ENCODE results near the gene SOX6. TPM values are rescaled to one million over a fixed set of nuclear protein-coding genes. Genes with fewer than 3 reads are reported as not detected.

The SOX6 gene
- polyA plus RNA-seq, 1 donor (not counting 4 experiments of a cell fraction or from before 2014, with no cell fraction given) = 6.0 TPM

- H3K4me2 ChIP-seq (ENCODE audit: control insufficient read depth, extremely low read depth, insufficient read depth, low read depth, low read length) = no peak overlapping the region
- H3K27me3 ChIP-seq (ENCODE audit: control insufficient read depth, extremely low read depth, insufficient read depth, low read length) = no peaks in the 10 kb centered on the region
- no peak overlapping the region for H3K27ac ChIP-seq (ENCODE audit: control insufficient read depth, insufficient read depth, low read length)
- no peaks in the 10 kb centered on the region for H3K9me1 ChIP-seq (ENCODE audit: control insufficient read depth, extremely low read depth, insufficient read depth, low read length)
- H3K4me3 ChIP-seq (ENCODE audit: control insufficient read depth in 2 of 3, extremely low read depth in 1 of 3, insufficient read depth in 2 of 3, low read depth in 1 of 3, low read length in 3 of 3) = no peak overlapping the region
- H4K20me1 ChIP-seq (ENCODE audit: control insufficient read depth, extremely low read depth, insufficient read depth, low read length) = no peaks in the 10 kb centered on the region
- DNase-seq (ENCODE audit: low read depth, low spot score) (no peak), FAIRE-seq (no peak)
- dilution Hi-C loops (cut with MboI; ENCODE audit: extremely low pct_ligation_motif_present, low sequenced_read_pairs) = no loop called here
- H3K9me3 ChIP-seq (ENCODE audit: control insufficient read depth, low read depth, low read length) = no peaks in the 10 kb centered on the region
- no peaks in the 10 kb centered on the region for H3K36me3 ChIP-seq (ENCODE audit: control insufficient read depth in 2 of 2, extremely low read depth in 1 of 2, insufficient read depth in 2 of 2, low read length in 2 of 2)
- H2AFZ ChIP-seq (ENCODE audit: control insufficient read depth, low read length) = no peak overlapping the region
- H3K4me1 ChIP-seq (ENCODE audit: control insufficient read depth, extremely low read depth, insufficient read depth, low read length) = peaks cover 10% of the 10 kb centered on the region
- no peaks in the 10 kb centered on the region for H3K79me2 ChIP-seq (ENCODE audit: control insufficient read depth, insufficient read depth, low read length)
- TF ChIP-seq EZH2 (IDR thresholded peaks at IDR 0.05; ENCODE audit: low read length) (no peak), CTCF (optimal IDR thresholded peaks at IDR 0.05 in 1 of 3, IDR thresholded peaks at IDR 0.05 in 1 of 3, conservative IDR thresholded peaks at IDR 0.05 in 1 of 3; ENCODE audit: extremely low read depth in 1 of 3, insufficient read depth in 2 of 3, low read length in 3 of 3) (no peak)
- no peak overlapping the region for H3K9ac ChIP-seq (ENCODE audit: control insufficient read depth, extremely low read depth, insufficient read depth, low read length)
These were observed 38.6 kb downstream of the SOX6 start for GRCh38 chr11:16317712-16318111.

- FAIRE-seq (no peak), DNase-seq (ENCODE audit: low read depth, low spot score) (no peak)
- no peaks in the 10 kb centered on the region for H4K20me1 ChIP-seq (ENCODE audit: control insufficient read depth, extremely low read depth, insufficient read depth, low read length)
- dilution Hi-C loops (cut with MboI; ENCODE audit: extremely low pct_ligation_motif_present, low sequenced_read_pairs) = no loop called here
- no peak overlapping the region for H3K9ac ChIP-seq (ENCODE audit: control insufficient read depth, extremely low read depth, insufficient read depth, low read length)
- H3K79me2 ChIP-seq (ENCODE audit: control insufficient read depth, insufficient read depth, low read length) = no peaks in the 10 kb centered on the region
- H3K4me3 ChIP-seq (ENCODE audit: control insufficient read depth in 2 of 3, extremely low read depth in 1 of 3, insufficient read depth in 2 of 3, low read depth in 1 of 3, low read length in 3 of 3) = no peak overlapping the region
- TF ChIP-seq CTCF (optimal IDR thresholded peaks at IDR 0.05 in 1 of 3, IDR thresholded peaks at IDR 0.05 in 1 of 3, conservative IDR thresholded peaks at IDR 0.05 in 1 of 3; ENCODE audit: extremely low read depth in 1 of 3, insufficient read depth in 2 of 3, low read length in 3 of 3) = no peak
- TF ChIP-seq EZH2 (IDR thresholded peaks at IDR 0.05; ENCODE audit: low read length) = no peak
- no peaks in the 10 kb centered on the region for H3K9me3 ChIP-seq (ENCODE audit: control insufficient read depth, low read depth, low read length)
- no peak overlapping the region for H2AFZ ChIP-seq (ENCODE audit: control insufficient read depth, low read length)
- H3K4me2 ChIP-seq (ENCODE audit: control insufficient read depth, extremely low read depth, insufficient read depth, low read depth, low read length) = no peak overlapping the region
- no peaks in the 10 kb centered on the region for H3K36me3 ChIP-seq (ENCODE audit: control insufficient read depth in 2 of 2, extremely low read depth in 1 of 2, insufficient read depth in 2 of 2, low read length in 2 of 2)
- no peak overlapping the region for H3K27ac ChIP-seq (ENCODE audit: control insufficient read depth, insufficient read depth, low read length)
- no peaks in the 10 kb centered on the region for H3K9me1 ChIP-seq (ENCODE audit: control insufficient read depth, extremely low read depth, insufficient read depth, low read length)
- no peaks in the 10 kb centered on the region for H3K4me1 ChIP-seq (ENCODE audit: control insufficient read depth, extremely low read depth, insufficient read depth, low read length)
- H3K27me3 ChIP-seq (ENCODE audit: control insufficient read depth, extremely low read depth, insufficient read depth, low read length) = no peaks in the 10 kb centered on the region
These were observed 42.5 kb downstream of the SOX6 start for GRCh38 chr11:16313846-16314245.

Data from keratinocyte (primary cell).